ENCODE results near the gene KDM5A. TPM values are rescaled to one million over a fixed set of nuclear protein-coding genes. Genes with fewer than 3 reads are reported as not detected.

Gene KDM5A
- total and polyA plus RNA-seq, 10 of the 15 experiments (the other 5 are each of a cell fraction or from before 2014, with no cell fraction given) = 9.0 to 59.9 (median 27.7) TPM

GRCh38 chr12:233615-233968, 155.5 kb downstream of the KDM5A start (continued):
- TF ChIP-seq FOS (IDR thresholded peaks at IDR 0.05; ENCODE audit: borderline replicate concordance, extremely low read depth, insufficient read length) (no peak), SRF (IDR thresholded peaks at IDR 0.05; ENCODE audit: low read depth in 2 of 2, low read length in 2 of 2) (no peak), NR2C1 (IDR thresholded peaks at IDR 0.05) (no peak), ZBED1 (IDR thresholded peaks at IDR 0.05; ENCODE audit: borderline replicate concordance) (no peak), FOXM1 (IDR thresholded peaks at IDR 0.05; ENCODE audit: low read depth, low read length) (no peak), SPI1 (IDR thresholded peaks at IDR 0.05; ENCODE audit: borderline replicate concordance, insufficient read depth, low read depth, low read length) (no peak), CTCF (IDR thresholded peaks at IDR 0.05 in 2 of 3, conservative IDR thresholded peaks at IDR 0.05 in 1 of 3; ENCODE audit: control insufficient read depth in 2 of 3, extremely low read depth in 1 of 3, insufficient read depth in 1 of 3, low read depth in 3 of 3, low read length in 3 of 3) (no peak), ZNF274 (IDR thresholded peaks at IDR 0.05; ENCODE audit: insufficient read depth, insufficient read length) (no peak)

- RAD21 ChIA-PET (ENCODE audit: unreplicated experiment) = no interaction called here
- POLR2A ChIA-PET = no interaction called here
- CTCF ChIA-PET = interaction anchor here (1.2 kb wide), 1 partner anchor 10 kb away, joined by 3 read pairs; no protein-coding TSS in a partner anchor
- TF ChIP-seq BCLAF1 (IDR thresholded peaks at IDR 0.05) = no peak
- no peak for TF ChIP-seq ZBTB40 (IDR thresholded peaks at IDR 0.05; ENCODE audit: borderline replicate concordance)
Observed at GRCh38 chr12:232731-233614, 156.1 kb downstream of the KDM5A start.

More at GRCh38 chr12:232731-233614, 156.1 kb downstream of the KDM5A start:
- peaks cover 0 to 1% of the 10 kb centered on the region in 2 experiments; a peak in 1 of 4 replicates for H3K27me3 ChIP-seq (replicated peaks in 1 of 2; ENCODE audit: control insufficient read depth in 2 of 2, insufficient read depth in 2 of 2, low read length in 1 of 2)
- intact Hi-C loops (cut with micrococcal nuclease; ENCODE audit: unreplicated experiment) (no loop called here), in situ Hi-C loops (cut with MboI) (no loop called here)
- H3K4me2 ChIP-seq (ENCODE audit: control insufficient read depth, insufficient read depth) = no peak overlapping the region
- no TSS peak for BruUV-seq (replicated peaks)
- ATAC-seq (no peak), FAIRE-seq (no peak), DNase-seq (ENCODE audit: low read depth, low spot score) (no peak)
- H2AFZ ChIP-seq (ENCODE audit: control insufficient read depth, low read depth, low read length) = no peak overlapping the region
- H3K4me3 ChIP-seq = no peak overlapping the region
- SMC1A ChIA-PET (ENCODE audit: uncharacterized antibody, unreplicated experiment) = interaction anchor here (1.7 kb wide), 1 partner anchor 10 kb away, joined by 6 read pairs; no protein-coding TSS in a partner anchor
- no peaks in the 10 kb centered on the region for H3K4me1 ChIP-seq (ENCODE audit: control insufficient read depth, insufficient read depth, low read length)
- H3K27ac ChIP-seq (ENCODE audit: control insufficient read depth, insufficient read depth) = no peak overlapping the region
- no peaks in the 10 kb centered on the region for H3K79me2 ChIP-seq (ENCODE audit: control insufficient read depth, insufficient read depth, low read length)
- H3K36me3 ChIP-seq (ENCODE audit: control insufficient read depth in 2 of 2, insufficient read depth in 2 of 2, low read length in 1 of 2) = no peaks in the 10 kb centered on the region
- H3K9me3 ChIP-seq (replicated peaks; ENCODE audit: control insufficient read depth, insufficient read depth, low read length) = peaks cover 6% of the 10 kb centered on the region; the same call in 2 of the 3 replicates
- WGBS (ENCODE audit: insufficient coverage, insufficient replicate concordance, low lambda C conversion rate, missing lambda C conversion rate) = 31% methylated on average over 19 of the region's 19 CpGs
- H3K9ac ChIP-seq (ENCODE audit: control insufficient read depth, insufficient read depth, low read length) = no peak overlapping the region
- no peaks in the 10 kb centered on the region for H4K20me1 ChIP-seq (ENCODE audit: control insufficient read depth, insufficient read depth)
